Gastrocnemius medialis (tissue), 4 donors: Measurements from ENCODE around the gene CTSS.

ENCODE experiments used
- POLR2A ChIP-seq, 2 donors: fragments of 450-650 bp; IDR thresholded peaks; one replicate each; pipeline ENCODE4 v1.6.1; 2017; ENCODE audit warnings: antibody characterized with exemption in 2 of 2, mild to moderate bottlenecking in 2 of 2, moderate library complexity in 2 of 2
- TF ChIP-seq, protein P1 (sequence below), 5 experiments: fragments of 450-650 bp in 3 of 5; fragments of 200-600 bp in 2 of 5; sonication (generic) in 2 of 5; IDR thresholded peaks in 4 of 5; conservative IDR thresholded peaks in 1 of 5; 1 replicate in 4 of 5; 2 replicates in 1 of 5; pipeline ENCODE4 v1.5.1; 2016 to 2019; ENCODE audit warnings: antibody characterized with exemption in 5 of 5, mild to moderate bottlenecking in 3 of 5, moderate library complexity in 3 of 5

DNA sequence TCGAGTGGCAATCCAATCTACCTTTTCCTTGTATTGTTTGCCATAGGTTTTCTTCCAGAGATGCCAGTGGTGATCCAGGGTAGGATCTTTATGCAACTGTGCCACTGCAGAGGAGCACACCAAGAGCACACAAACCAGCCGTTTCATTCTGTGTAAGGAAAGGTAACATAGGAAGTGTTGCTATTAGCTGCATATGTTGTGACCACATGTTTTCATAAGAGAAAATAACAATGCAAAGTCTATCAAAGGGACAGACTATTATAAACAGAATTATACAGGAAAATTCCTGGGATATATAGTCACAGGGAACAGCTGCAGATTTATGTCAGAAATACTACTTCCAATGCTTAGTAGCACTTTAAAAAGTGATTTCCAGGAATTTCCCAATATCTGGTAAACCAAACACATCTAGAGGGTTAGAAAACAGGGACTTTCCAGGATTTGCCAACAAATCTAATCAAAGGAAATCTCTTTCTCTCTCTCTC lies 919 bp downstream of the CTSS start:
- TF ChIP-seq, protein P1, sequence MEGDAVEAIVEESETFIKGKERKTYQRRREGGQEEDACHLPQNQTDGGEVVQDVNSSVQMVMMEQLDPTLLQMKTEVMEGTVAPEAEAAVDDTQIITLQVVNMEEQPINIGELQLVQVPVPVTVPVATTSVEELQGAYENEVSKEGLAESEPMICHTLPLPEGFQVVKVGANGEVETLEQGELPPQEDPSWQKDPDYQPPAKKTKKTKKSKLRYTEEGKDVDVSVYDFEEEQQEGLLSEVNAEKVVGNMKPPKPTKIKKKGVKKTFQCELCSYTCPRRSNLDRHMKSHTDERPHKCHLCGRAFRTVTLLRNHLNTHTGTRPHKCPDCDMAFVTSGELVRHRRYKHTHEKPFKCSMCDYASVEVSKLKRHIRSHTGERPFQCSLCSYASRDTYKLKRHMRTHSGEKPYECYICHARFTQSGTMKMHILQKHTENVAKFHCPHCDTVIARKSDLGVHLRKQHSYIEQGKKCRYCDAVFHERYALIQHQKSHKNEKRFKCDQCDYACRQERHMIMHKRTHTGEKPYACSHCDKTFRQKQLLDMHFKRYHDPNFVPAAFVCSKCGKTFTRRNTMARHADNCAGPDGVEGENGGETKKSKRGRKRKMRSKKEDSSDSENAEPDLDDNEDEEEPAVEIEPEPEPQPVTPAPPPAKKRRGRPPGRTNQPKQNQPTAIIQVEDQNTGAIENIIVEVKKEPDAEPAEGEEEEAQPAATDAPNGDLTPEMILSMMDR (IDR thresholded peaks at IDR 0.05 in 4 of 5, conservative IDR thresholded peaks at IDR 0.05 in 1 of 5), result no peak
- no peak for TF ChIP-seq POLR2A (IDR thresholded peaks at IDR 0.05)
